H1 (cell line): ENCODE results near the gene SLC20A1. TPM values are rescaled to one million over a fixed set of nuclear protein-coding genes. Genes with fewer than 3 reads are reported as not detected.

Source experiments
- CTCF ChIA-PET: fragments of 300-600 bp; sonication (Branson Sonifier 250); formaldehyde crosslinking; loops from one replicate; lab custom pipeline; 2021; ENCODE audit not compliant: partially characterized antibody; lab: Charles Lee
- POLR2A ChIA-PET: fragments of 300-600 bp; sonication (Branson Sonifier 250); formaldehyde crosslinking; loops from one replicate; lab custom pipeline; 2021; ENCODE audit warnings: inconsistent platforms; ENCODE audit not compliant: partially characterized antibody; lab: Charles Lee
- DNase-seq, 2 experiments: peaks; one replicate each; pipeline versions ENCODE4 v3.0.0 to v3.0.0-alpha.2; 2010 to 2022; ENCODE audit warnings: low spot score in 2 of 2, low read depth in 1 of 2, mixed read lengths in 1 of 2
- FAIRE-seq: peaks from 2 replicates; lab custom pipeline; 2011; peaks lifted over from hg19 to GRCh38; lab: Jason Lieb, UNC
- H2AFZ ChIP-seq: 2 replicates; pipeline ENCODE4 v1.8.1; 2012; ENCODE audit warnings: low read length, inconsistent platforms
- H2AK5ac ChIP-seq: 2 replicates; pipeline ENCODE4 v1.6.1; 2013; ENCODE audit warnings: low read depth, low read length
- H2BK120ac ChIP-seq: replicated peaks from 2 replicates; pipeline ENCODE3; 2013; ENCODE audit warnings: low read depth, low read length, inconsistent platforms
- H2BK12ac ChIP-seq: 2 replicates; pipeline ENCODE4 v1.6.1; 2013; ENCODE audit warnings: low read depth, low read length
- H2BK15ac ChIP-seq: 2 replicates; pipeline ENCODE4 v1.6.1; 2013; ENCODE audit warnings: low read length
- H2BK20ac ChIP-seq: 2 replicates; pipeline ENCODE4 v1.6.1; 2013; ENCODE audit warnings: low read length
- H2BK5ac ChIP-seq: 2 replicates; pipeline ENCODE4 v1.6.1; 2013; ENCODE audit warnings: low read depth, low read length
- H3K14ac ChIP-seq: 2 replicates; pipeline ENCODE4 v1.6.1; 2013; ENCODE audit warnings: inconsistent platforms; ENCODE audit not compliant: insufficient read length
- H3K18ac ChIP-seq: 2 replicates; pipeline ENCODE4 v1.6.1; 2013; ENCODE audit warnings: low read length; ENCODE audit errors: extremely low read depth
- H3K23ac ChIP-seq: 2 replicates; pipeline ENCODE4 v1.6.1; 2013; ENCODE audit warnings: inconsistent platforms; ENCODE audit not compliant: insufficient read length
- H3K23me2 ChIP-seq: 2 replicates; pipeline ENCODE4 v1.6.1; 2013; ENCODE audit warnings: low read depth, low read length
- H3K27ac ChIP-seq: 2 replicates; pipeline ENCODE4 v1.6.1; 2011; ENCODE audit warnings: low read depth, low read length, inconsistent platforms
- H3K27me3 ChIP-seq, 4 experiments: replicated peaks in 1 of 4; 1 replicate in 1 of 4; 2 replicates in 3 of 4; pipeline versions ENCODE4 v1.6.1 to v1.8.1; 2011 to 2013; ENCODE audit warnings: low read length in 3 of 4, mild to moderate bottlenecking in 3 of 4, inconsistent platforms in 2 of 4, mixed read lengths in 2 of 4, moderate library complexity in 1 of 4; ENCODE audit not compliant: control insufficient read depth in 3 of 4, insufficient read depth in 3 of 4; ENCODE audit errors: extremely low read depth in 1 of 4
- H3K36me3 ChIP-seq, 4 experiments: 2 replicates each; pipeline versions ENCODE4 v1.6.1 to v1.8.1; 2011 to 2013; ENCODE audit warnings: mild to moderate bottlenecking in 4 of 4, low read length in 3 of 4, moderate library complexity in 2 of 4, control low read depth in 1 of 4, inconsistent platforms in 1 of 4; ENCODE audit not compliant: insufficient read depth in 4 of 4, control insufficient read depth in 2 of 4
- H3K4ac ChIP-seq: replicated peaks from 2 replicates; pipeline ENCODE3; 2013; ENCODE audit warnings: low read length, low read depth, mixed read lengths, inconsistent platforms; ENCODE audit not compliant: insufficient read length
- H3K4me1 ChIP-seq, 4 experiments: replicated peaks in 1 of 4; 1 replicate in 1 of 4; 2 replicates in 3 of 4; pipeline versions ENCODE4 v1.6.1 to v1.8.1; 2011 to 2013; ENCODE audit warnings: low read length in 3 of 4, inconsistent platforms in 2 of 4, mixed read lengths in 1 of 4; ENCODE audit not compliant: insufficient read depth in 4 of 4, control insufficient read depth in 3 of 4
- H3K4me2 ChIP-seq, 2 experiments: 2 replicates each; pipeline versions ENCODE4 v1.6.1 to v1.8.1; 2011 to 2013; ENCODE audit warnings: low read depth in 2 of 2, low read length in 2 of 2, control low read depth in 1 of 2, inconsistent platforms in 1 of 2, mild to moderate bottlenecking in 1 of 2; ENCODE audit not compliant: insufficient read depth in 1 of 2
- H3K4me3 ChIP-seq, 4 experiments: fragments of 200-600, 300-600 bp in 1 of 4; sonication (generic), shearing (Covaris generic), sonication (Bioruptor Twin) in 1 of 4; 2 replicates each; pipeline versions ENCODE4 v1.5.1 to v1.8.1; 2011 to 2016; ENCODE audit warnings: low read length in 4 of 4, low read depth in 3 of 4, control low read depth in 2 of 4, inconsistent platforms in 2 of 4, mild to moderate bottlenecking in 2 of 4, mixed read lengths in 1 of 4, moderate library complexity in 1 of 4; ENCODE audit not compliant: insufficient read depth in 2 of 4; ENCODE audit errors: extremely low read depth in 1 of 4
- H3K56ac ChIP-seq: replicated peaks from 2 replicates; pipeline ENCODE3; 2013; ENCODE audit warnings: low read depth, mild to moderate bottlenecking, mixed read lengths, low read length, inconsistent platforms; ENCODE audit not compliant: insufficient read length
- H3K79me1 ChIP-seq: 2 replicates; pipeline ENCODE4 v1.6.1; 2013; ENCODE audit warnings: low read depth, low read length, control low read depth
- H3K79me2 ChIP-seq, 2 experiments: 2 replicates each; pipeline versions ENCODE4 v1.6.1 to v1.8.1; 2012 to 2013; ENCODE audit warnings: low read length in 2 of 2, mild to moderate bottlenecking in 2 of 2, inconsistent platforms in 1 of 2; ENCODE audit not compliant: insufficient read depth in 2 of 2, control insufficient read depth in 1 of 2
- H3K9ac ChIP-seq, 4 experiments: replicated peaks in 1 of 4; 1 replicate in 1 of 4; 2 replicates in 3 of 4; pipeline versions ENCODE4 v1.6.1 to v1.8.1; 2011 to 2013; ENCODE audit warnings: low read depth in 3 of 4, low read length in 3 of 4, control low read depth in 2 of 4, mild to moderate bottlenecking in 2 of 4, moderate library complexity in 2 of 4, inconsistent platforms in 1 of 4; ENCODE audit errors: extremely low read depth in 1 of 4
- H3K9me3 ChIP-seq, 2 experiments: 2 replicates each; pipeline versions ENCODE4 v1.6.1 to v1.8.1; 2012 to 2013; ENCODE audit warnings: mild to moderate bottlenecking in 2 of 2, moderate library complexity in 2 of 2, control low read depth in 1 of 2, inconsistent platforms in 1 of 2, low read depth in 1 of 2, low read length in 1 of 2, mixed read lengths in 1 of 2; ENCODE audit not compliant: insufficient read depth in 2 of 2
- H4K20me1 ChIP-seq, 2 experiments: replicated peaks in 1 of 2; 2 replicates each; pipeline versions ENCODE3 to v1.8.1; 2011 to 2013; ENCODE audit warnings: inconsistent platforms in 2 of 2, low read length in 2 of 2, mild to moderate bottlenecking in 1 of 2; ENCODE audit not compliant: insufficient read depth in 2 of 2, control insufficient read depth in 1 of 2
- H4K5ac ChIP-seq: 2 replicates; pipeline ENCODE4 v1.6.1; 2013; ENCODE audit warnings: low read length, low read depth, mixed read lengths, inconsistent platforms; ENCODE audit not compliant: insufficient read length
- H4K8ac ChIP-seq: 2 replicates; pipeline ENCODE4 v1.8.0; 2013; ENCODE audit warnings: mild to moderate bottlenecking, moderate library complexity, low read length, inconsistent platforms; ENCODE audit not compliant: insufficient read depth; ENCODE audit errors: extremely low read depth
- H4K91ac ChIP-seq: replicated peaks from 2 replicates; pipeline ENCODE3; 2013; ENCODE audit warnings: low read length, mixed read lengths, inconsistent platforms; ENCODE audit not compliant: insufficient read length
- GABPA ChIP-seq: IDR thresholded peaks from 2 replicates; pipeline ENCODE4 v1.6.1; 2011; ENCODE audit warnings: mild to moderate bottlenecking, low read length, moderate library complexity, borderline replicate concordance; ENCODE audit not compliant: insufficient read depth
- KDM5A ChIP-seq: fragments of 200-600 bp; IDR thresholded peaks from 2 replicates; pipeline ENCODE4 v1.7.1; 2012; ENCODE audit warnings: mild to moderate bottlenecking, low read length, inconsistent platforms, mixed read lengths
- SP1 ChIP-seq: IDR thresholded peaks from 2 replicates; pipeline ENCODE4 v1.6.1; 2011; ENCODE audit warnings: low read depth, low read length
- SP4 ChIP-seq: IDR thresholded peaks from 2 replicates; pipeline ENCODE4 v1.6.1; 2012; ENCODE audit warnings: low read length, inconsistent platforms
- SUZ12 ChIP-seq: fragments of 200-600 bp; sonication (generic); IDR thresholded peaks from 2 replicates; pipeline ENCODE4 v1.6.1; 2012; ENCODE audit warnings: mild to moderate bottlenecking, inconsistent platforms, low read length, moderate library complexity, mixed read lengths
- TAF1 ChIP-seq: IDR thresholded peaks from 2 replicates; pipeline ENCODE4 v1.6.1; 2011; ENCODE audit warnings: mild to moderate bottlenecking, low read depth, low read length
- ZNF274 ChIP-seq: IDR thresholded peaks from 2 replicates; pipeline ENCODE4 v1.7.0; 2012; ENCODE audit warnings: low read length, borderline replicate concordance; ENCODE audit errors: extremely low read depth
- WGBS, 2 experiments: shearing (Covaris generic) in 1 of 2; methylation state at CpG; one replicate each; pipeline versions ENCODE4 v1.1.6 to v1.1.7; 2013 to 2015; ENCODE audit warnings: low lambda C conversion rate in 2 of 2, mixed read lengths in 2 of 2, inconsistent platforms in 1 of 2, low coverage in 1 of 2, missing lambda C conversion rate in 1 of 2; ENCODE audit not compliant: insufficient replicate concordance in 2 of 2, insufficient coverage in 1 of 2, insufficient read length in 1 of 2; ENCODE audit errors: extremely low coverage in 1 of 2, missing lambda C conversion rate in 1 of 2; 5-methylcytosine and 5-hydroxymethylcytosine counted together
- polyA plus RNA-seq, 7 experiments: library from polyadenylated mRNA; depleted of rRNA in 3 of 7; stranded (reverse) in 5 of 7; unstranded in 2 of 7; fragments of >200 nt in 5 of 7; fragments of 200-250 nt in 2 of 7; gene quantifications; 1 replicate in 5 of 7; 2 replicates in 1 of 7; 4 replicates in 1 of 7; pipeline versions ENCODE4 v1.2.1 to v1.2.3, GENCODE V29; 2011 to 2013; ENCODE audit warnings: missing spikeins in 2 of 7, mixed read lengths in 2 of 7
- total RNA-seq: library from RNA; stranded (reverse); fragmentation: NEBNext Ultra II Directional; extraction: Animal tissue kit (Norgen Biotek cat#: 25700); gene quantifications from 2 replicates; pipeline ENCODE4 v1.2.1, GENCODE V29; 2021
- TF ChIP-seq, protein P1 (sequence below): IDR thresholded peaks from 2 replicates; pipeline ENCODE4 v1.6.1; 2012; ENCODE audit warnings: inconsistent platforms

The SLC20A1 gene
- total and polyA plus RNA-seq, 2 of the 8 experiments (the other 6 are each of a cell fraction or from before 2014, with no cell fraction given) = 42.6 to 105 TPM

DNA sequence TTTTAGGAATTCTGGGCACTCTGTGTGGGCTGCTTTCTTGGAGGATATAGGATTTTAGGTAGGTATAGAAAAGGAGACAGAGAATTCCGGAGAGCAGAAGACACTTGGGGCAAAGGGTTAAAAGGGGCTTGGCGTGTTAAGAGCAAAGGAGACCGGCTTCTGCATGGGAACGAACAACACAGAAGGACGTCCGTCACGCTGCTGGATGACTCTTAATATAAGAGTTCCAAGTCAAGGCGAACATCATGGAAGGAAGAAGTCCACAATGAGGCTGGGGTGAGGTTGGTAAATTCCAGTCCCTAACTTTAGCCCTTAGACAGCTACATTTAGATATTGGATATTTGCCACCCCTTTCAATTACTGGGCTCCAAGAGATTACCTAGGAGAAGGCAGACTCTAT, 15.9 kb upstream of the SLC20A1 start:
- no peaks in the 10 kb centered on the region for H3K79me1 ChIP-seq
- no peaks in the 10 kb centered on the region for H3K79me2 ChIP-seq
- no peak overlapping the region for H3K4ac ChIP-seq
- no peaks in the 10 kb centered on the region for H3K27me3 ChIP-seq
- H3K56ac ChIP-seq = no peak overlapping the region
- peak overlapping the region; percentile 4; the same call in 1 of the 2 replicates for H2AFZ ChIP-seq
- 92% methylated on average over 8 of the region's 8 CpGs; no CpG with 5 or more reads in 1 of the 2 experiments for WGBS, 2 experiments
- no peak overlapping the region for H2BK15ac ChIP-seq
- no peaks in the 10 kb centered on the region for H3K36me3 ChIP-seq
- no peak overlapping the region for H2BK12ac ChIP-seq
- H4K5ac ChIP-seq = no peak overlapping the region
- peaks cover 0 to 10% (median 6%) of the 10 kb centered on the region in 4 experiments; a peak in 4 of 7 replicates for H3K4me1 ChIP-seq
- H3K18ac ChIP-seq = no peak overlapping the region
- H3K9me3 ChIP-seq = no peaks in the 10 kb centered on the region
- FAIRE-seq = no peak
- DNase-seq = no peak
- H2BK20ac ChIP-seq = no peak overlapping the region
- no peak overlapping the region for H3K4me3 ChIP-seq
- H2AK5ac ChIP-seq = no peak overlapping the region
- no peak overlapping the region for H4K91ac ChIP-seq
- no peak overlapping the region for H2BK120ac ChIP-seq
- ChIA-PET CTCF (interaction anchor here (0.8 to 10.5 kb wide), 9 partner anchors 16 to 96 kb away, joined by 3 to 185 read pairs (median 4); partner anchors contain the start of genes NT5DC4 and SLC20A1), POLR2A (interaction anchor here (1.2 to 3.6 kb wide), 3 partner anchors 13 to 33 kb away, joined by 3 to 33 read pairs (median 8); partner anchors contain the start of gene SLC20A1)
- no peaks in the 10 kb centered on the region; the same call in 1 of the 2 replicates for H3K23me2 ChIP-seq
- no peak overlapping the region for H3K23ac ChIP-seq
- H3K14ac ChIP-seq = no peak overlapping the region
- H4K20me1 ChIP-seq = no peaks in the 10 kb centered on the region
- H2BK5ac ChIP-seq = no peak overlapping the region
- H4K8ac ChIP-seq = no peak overlapping the region
- TF ChIP-seq SP4 = no peak
- no peak for TF ChIP-seq TAF1
- TF ChIP-seq SUZ12 = no peak
- TF ChIP-seq SP1 = no peak
- TF ChIP-seq GABPA = no peak
- TF ChIP-seq, protein P1, sequence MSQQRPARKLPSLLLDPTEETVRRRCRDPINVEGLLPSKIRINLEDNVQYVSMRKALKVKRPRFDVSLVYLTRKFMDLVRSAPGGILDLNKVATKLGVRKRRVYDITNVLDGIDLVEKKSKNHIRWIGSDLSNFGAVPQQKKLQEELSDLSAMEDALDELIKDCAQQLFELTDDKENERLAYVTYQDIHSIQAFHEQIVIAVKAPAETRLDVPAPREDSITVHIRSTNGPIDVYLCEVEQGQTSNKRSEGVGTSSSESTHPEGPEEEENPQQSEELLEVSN = no peak
- no peak for TF ChIP-seq ZNF274
- no peak for TF ChIP-seq KDM5A
- no peak overlapping the region for H3K9ac ChIP-seq
- no peak overlapping the region; the same call in 1 of the 2 replicates for H3K27ac ChIP-seq
- H3K4me2 ChIP-seq = peak overlapping the region in 1 of 2 experiments; percentile 18; a peak in 1 of 4 replicates
